ENCODE measurements around the gene APOLD1.

GRCh38 chr12:12784911-12785814, at the start of gene APOLD1:
- TF ChIP-seq CTCF (conservative IDR thresholded peaks at IDR 0.05; ENCODE audit: low read depth, low read length) (no peak), EZH2 (IDR thresholded peaks at IDR 0.05; ENCODE audit: borderline replicate concordance, low read depth, low read length, poor library complexity, severe bottlenecking) (no peak)

Measured in A673 (cell line).